ENCODE measurements around the gene CNOT11.

DNA sequence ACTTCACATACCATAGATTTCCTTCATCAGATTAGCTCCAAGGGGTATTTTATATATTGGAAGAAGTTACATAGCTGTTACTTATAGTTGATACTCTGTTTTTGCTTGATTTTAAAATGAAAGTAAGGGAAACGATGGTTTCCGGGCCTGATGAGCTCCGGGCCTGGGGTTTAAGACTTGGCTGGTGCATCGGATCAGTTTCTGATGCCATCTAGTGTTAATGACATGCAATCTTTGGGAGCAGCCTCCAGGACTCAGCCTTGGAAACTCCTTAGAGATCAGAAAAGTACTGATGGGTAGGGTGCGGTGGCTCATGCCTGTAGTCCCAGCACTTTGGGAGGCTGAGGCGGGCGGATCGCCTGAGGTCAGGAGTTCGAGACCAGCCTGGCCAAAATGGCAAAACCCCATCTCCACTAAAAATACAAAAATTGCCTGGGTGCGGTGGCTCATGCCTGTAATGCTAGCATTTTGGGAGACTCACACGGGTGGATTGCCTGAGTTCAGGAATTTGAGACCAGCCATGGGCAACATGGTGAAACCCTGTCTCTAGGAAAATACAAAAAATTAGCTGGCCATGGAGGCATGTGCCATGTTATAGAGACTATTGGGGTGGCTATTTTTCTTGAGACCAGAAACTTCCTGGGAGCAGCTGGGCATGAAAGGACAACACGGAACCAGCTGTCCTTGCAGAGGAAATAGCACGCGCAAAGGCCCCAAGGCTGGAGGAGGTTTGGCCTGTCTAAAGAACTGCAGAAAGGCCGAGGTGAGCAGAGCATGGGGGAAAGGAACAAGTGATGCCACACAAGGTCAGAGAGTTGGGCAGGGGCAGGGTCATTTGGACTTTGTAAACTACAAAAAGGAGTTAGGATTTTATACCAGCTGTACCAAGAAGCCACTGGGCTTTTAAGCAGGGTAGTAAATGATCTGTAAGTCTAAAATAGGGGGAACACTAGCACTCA, 46.9 kb upstream of the CNOT11 start:
- TF ChIP-seq, protein P1, sequence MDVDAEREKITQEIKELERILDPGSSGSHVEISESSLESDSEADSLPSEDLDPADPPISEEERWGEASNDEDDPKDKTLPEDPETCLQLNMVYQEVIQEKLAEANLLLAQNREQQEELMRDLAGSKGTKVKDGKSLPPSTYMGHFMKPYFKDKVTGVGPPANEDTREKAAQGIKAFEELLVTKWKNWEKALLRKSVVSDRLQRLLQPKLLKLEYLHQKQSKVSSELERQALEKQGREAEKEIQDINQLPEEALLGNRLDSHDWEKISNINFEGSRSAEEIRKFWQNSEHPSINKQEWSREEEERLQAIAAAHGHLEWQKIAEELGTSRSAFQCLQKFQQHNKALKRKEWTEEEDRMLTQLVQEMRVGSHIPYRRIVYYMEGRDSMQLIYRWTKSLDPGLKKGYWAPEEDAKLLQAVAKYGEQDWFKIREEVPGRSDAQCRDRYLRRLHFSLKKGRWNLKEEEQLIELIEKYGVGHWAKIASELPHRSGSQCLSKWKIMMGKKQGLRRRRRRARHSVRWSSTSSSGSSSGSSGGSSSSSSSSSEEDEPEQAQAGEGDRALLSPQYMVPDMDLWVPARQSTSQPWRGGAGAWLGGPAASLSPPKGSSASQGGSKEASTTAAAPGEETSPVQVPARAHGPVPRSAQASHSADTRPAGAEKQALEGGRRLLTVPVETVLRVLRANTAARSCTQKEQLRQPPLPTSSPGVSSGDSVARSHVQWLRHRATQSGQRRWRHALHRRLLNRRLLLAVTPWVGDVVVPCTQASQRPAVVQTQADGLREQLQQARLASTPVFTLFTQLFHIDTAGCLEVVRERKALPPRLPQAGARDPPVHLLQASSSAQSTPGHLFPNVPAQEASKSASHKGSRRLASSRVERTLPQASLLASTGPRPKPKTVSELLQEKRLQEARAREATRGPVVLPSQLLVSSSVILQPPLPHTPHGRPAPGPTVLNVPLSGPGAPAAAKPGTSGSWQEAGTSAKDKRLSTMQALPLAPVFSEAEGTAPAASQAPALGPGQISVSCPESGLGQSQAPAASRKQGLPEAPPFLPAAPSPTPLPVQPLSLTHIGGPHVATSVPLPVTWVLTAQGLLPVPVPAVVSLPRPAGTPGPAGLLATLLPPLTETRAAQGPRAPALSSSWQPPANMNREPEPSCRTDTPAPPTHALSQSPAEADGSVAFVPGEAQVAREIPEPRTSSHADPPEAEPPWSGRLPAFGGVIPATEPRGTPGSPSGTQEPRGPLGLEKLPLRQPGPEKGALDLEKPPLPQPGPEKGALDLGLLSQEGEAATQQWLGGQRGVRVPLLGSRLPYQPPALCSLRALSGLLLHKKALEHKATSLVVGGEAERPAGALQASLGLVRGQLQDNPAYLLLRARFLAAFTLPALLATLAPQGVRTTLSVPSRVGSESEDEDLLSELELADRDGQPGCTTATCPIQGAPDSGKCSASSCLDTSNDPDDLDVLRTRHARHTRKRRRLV (CRISPR knock-in tag; IDR thresholded peaks at IDR 0.05), result no peak
- TF ChIP-seq EED (CRISPR knock-in tag; IDR thresholded peaks at IDR 0.05), result no peak

Measured in HepG2 (cell line).